ENCODE measurements around the gene STAG1. TPM values are rescaled to one million over a fixed set of nuclear protein-coding genes. Genes with fewer than 3 reads are reported as not detected.

STAG1 gene
- total and polyA plus RNA-seq, 7 experiments from 2014 or later = 18.5 to 50.7 (median 42.0) TPM

GRCh38 chr3:136658946-136659682 lies 93.1 kb downstream of the STAG1 start:
- H3K27me3 ChIP-seq (ENCODE audit: control insufficient read depth in 2 of 2, insufficient read depth in 2 of 2, low read length in 2 of 2) = no peaks in the 10 kb centered on the region
- H3K4me3 Mint-ChIP-seq = peak overlapping the region in 1 of 10 donors; percentile 12
- DNase-seq (no peak), ATAC-seq (no peak)
- no peak overlapping the region for H3K27ac ChIP-seq (ENCODE audit: low read depth, low read length)
- ChIA-PET CTCF (no interaction called here), POLR2A (no interaction called here)
- H3K36me3 Mint-ChIP-seq = peaks cover 0 to 43% (median 30%) of the 10 kb centered on the region in 5 donors
- no peaks in the 10 kb centered on the region for H3K36me3 ChIP-seq (ENCODE audit: control insufficient read depth in 2 of 3, insufficient read depth in 3 of 3, low read length in 3 of 3)
- H3K4me1 Mint-ChIP-seq = peaks cover 0 to 48% (median 43%) of the 10 kb centered on the region in 7 donors
- intact Hi-C loops (cut with micrococcal nuclease) = no loop called here
- H3K4me1 ChIP-seq (ENCODE audit: control insufficient read depth in 2 of 2, insufficient read depth in 2 of 2, low read length in 2 of 2) = peaks cover 0 to 10% of the 10 kb centered on the region in 2 donors
- H3K27me3 Mint-ChIP-seq = no peaks in the 10 kb centered on the region
- H3K9me3 Mint-ChIP-seq = peaks cover 0 to 25% (median 10%) of the 10 kb centered on the region in 11 donors
- H3K27ac Mint-ChIP-seq = no peak overlapping the region
- H3K9me3 ChIP-seq (ENCODE audit: control insufficient read depth in 2 of 3, low read length in 3 of 3) = peaks cover 0 to 3% (median 0%) of the 10 kb centered on the region in 3 experiments
- H3K4me3 ChIP-seq (ENCODE audit: low read length) = no peak overlapping the region

- no peak for DNase-seq
- Mint-ChIP-seq H3K4me1 (peaks cover under 1 to 40% (median 35%) of the 10 kb centered on the region in 7 donors), H3K9me3 (peaks cover 0 to 41% (median 12%) of the 10 kb centered on the region in 11 donors), H3K27me3 (no peaks in the 10 kb centered on the region), H3K27ac (no peak overlapping the region), H3K4me3 (no peak overlapping the region), H3K36me3 (peaks cover 0 to 56% (median 38%) of the 10 kb centered on the region in 5 donors)
- intact Hi-C loops (cut with micrococcal nuclease) = no loop called here
- POLR2A ChIA-PET = no interaction called here
- CTCF ChIA-PET = no interaction called here
- Histone ChIP-seq H3K36me3 (ENCODE audit: control insufficient read depth in 2 of 3, insufficient read depth in 3 of 3, low read length in 3 of 3) (no peaks in the 10 kb centered on the region), H3K27me3 (ENCODE audit: control insufficient read depth in 2 of 2, insufficient read depth in 2 of 2, low read length in 2 of 2) (no peaks in the 10 kb centered on the region), H3K4me3 (ENCODE audit: low read length) (no peak overlapping the region), H3K4me1 (ENCODE audit: control insufficient read depth in 2 of 2, insufficient read depth in 2 of 2, low read length in 2 of 2) (peaks cover 0 to 7% of the 10 kb centered on the region in 2 donors), H3K9me3 (ENCODE audit: control insufficient read depth in 2 of 3, low read length in 3 of 3) (peaks cover 0 to 3% (median 0%) of the 10 kb centered on the region in 3 experiments), H3K27ac (ENCODE audit: low read depth, low read length) (no peak overlapping the region)
- no peak for ATAC-seq
These were observed 94.7 kb downstream of the STAG1 start for GRCh38 chr3:136657526-136657925.

- peaks cover 3 to 32% (median 28%) of the 10 kb centered on the region in 7 donors for H3K4me1 Mint-ChIP-seq
- H3K4me3 Mint-ChIP-seq = no peak overlapping the region
- CTCF ChIA-PET = no interaction called here
- H3K27ac ChIP-seq (ENCODE audit: low read depth, low read length) = no peak overlapping the region
- no peaks in the 10 kb centered on the region for H3K36me3 ChIP-seq (ENCODE audit: control insufficient read depth in 2 of 3, insufficient read depth in 3 of 3, low read length in 3 of 3)
- POLR2A ChIA-PET = no interaction called here
- DNase-seq (no peak), ATAC-seq (no peak)
- H3K27me3 ChIP-seq (ENCODE audit: control insufficient read depth in 2 of 2, insufficient read depth in 2 of 2, low read length in 2 of 2) = no peaks in the 10 kb centered on the region
- H3K27me3 Mint-ChIP-seq = no peaks in the 10 kb centered on the region
- peaks cover 0 to 3% (median 0%) of the 10 kb centered on the region in 3 experiments for H3K9me3 ChIP-seq (ENCODE audit: control insufficient read depth in 2 of 3, low read length in 3 of 3)
- H3K36me3 Mint-ChIP-seq = peaks cover 0 to 48% (median 40%) of the 10 kb centered on the region in 5 donors
- no peak overlapping the region for H3K4me3 ChIP-seq (ENCODE audit: low read length)
- no peak overlapping the region for H3K27ac Mint-ChIP-seq
- no peaks in the 10 kb centered on the region for H3K4me1 ChIP-seq (ENCODE audit: control insufficient read depth in 2 of 2, insufficient read depth in 2 of 2, low read length in 2 of 2)
- intact Hi-C loops (cut with micrococcal nuclease) = no loop called here
- H3K9me3 Mint-ChIP-seq = peaks cover 0 to 44% (median 12%) of the 10 kb centered on the region in 11 donors
These were observed 98.5 kb downstream of the STAG1 start for GRCh38 chr3:136653628-136654027.

- intact Hi-C loops (cut with micrococcal nuclease) = no loop called here
- H3K4me3 Mint-ChIP-seq = peak overlapping the region in 1 of 10 donors; percentile 4
- peaks cover 0 to 40% (median 11%) of the 10 kb centered on the region in 11 donors for H3K9me3 Mint-ChIP-seq
- H3K9me3 ChIP-seq (ENCODE audit: control insufficient read depth in 2 of 3, low read length in 3 of 3) = peaks cover 0 to 3% (median 0%) of the 10 kb centered on the region in 3 experiments
- DNase-seq (no peak), ATAC-seq (no peak)
- no peaks in the 10 kb centered on the region for H3K27me3 Mint-ChIP-seq
- peaks cover 3 to 52% (median 41%) of the 10 kb centered on the region in 5 donors for H3K36me3 Mint-ChIP-seq
- POLR2A ChIA-PET = interaction anchor here (1.0 kb wide), 1 partner anchor 14 kb away, joined by 3 read pairs; no protein-coding TSS in a partner anchor
- no peaks in the 10 kb centered on the region for H3K4me1 ChIP-seq (ENCODE audit: control insufficient read depth in 2 of 2, insufficient read depth in 2 of 2, low read length in 2 of 2)
- H3K27ac ChIP-seq (ENCODE audit: low read depth, low read length) = no peak overlapping the region
- no peaks in the 10 kb centered on the region for H3K27me3 ChIP-seq (ENCODE audit: control insufficient read depth in 2 of 2, insufficient read depth in 2 of 2, low read length in 2 of 2)
- peaks cover 6 to 43% (median 39%) of the 10 kb centered on the region in 7 donors for H3K4me1 Mint-ChIP-seq
- no peaks in the 10 kb centered on the region for H3K36me3 ChIP-seq (ENCODE audit: control insufficient read depth in 2 of 3, insufficient read depth in 3 of 3, low read length in 3 of 3)
- CTCF ChIA-PET = no interaction called here
- H3K4me3 ChIP-seq (ENCODE audit: low read length) = no peak overlapping the region
- peak overlapping the region in 2 of 9 donors; percentile 11 to 46 for H3K27ac Mint-ChIP-seq
These were observed 100.6 kb downstream of the STAG1 start for GRCh38 chr3:136651581-136651980.

GRCh38 chr3:136650461-136650860 lies 101.7 kb downstream of the STAG1 start:
- peak overlapping the region in 1 of 9 donors; percentile 69 for H3K27ac Mint-ChIP-seq
- CTCF ChIA-PET = no interaction called here

GRCh38 chr3:136645915-136646314 lies 106.3 kb downstream of the STAG1 start:
- H3K4me3 Mint-ChIP-seq = peak overlapping the region in 1 of 10 donors; percentile 28
- no peak for DNase-seq
- intact Hi-C loops (cut with micrococcal nuclease) = no loop called here

More at GRCh38 chr3:136650461-136650860, 101.7 kb downstream of the STAG1 start:
- H3K36me3 ChIP-seq (ENCODE audit: control insufficient read depth in 2 of 3, insufficient read depth in 3 of 3, low read length in 3 of 3) = no peaks in the 10 kb centered on the region
- peaks cover 14 to 54% (median 49%) of the 10 kb centered on the region in 7 donors for H3K4me1 Mint-ChIP-seq
- peaks cover 0 to 3% (median 0%) of the 10 kb centered on the region in 3 experiments for H3K9me3 ChIP-seq (ENCODE audit: control insufficient read depth in 2 of 3, low read length in 3 of 3)
- H3K27ac ChIP-seq (ENCODE audit: low read depth, low read length) = no peak overlapping the region
- H3K9me3 Mint-ChIP-seq = peaks cover 0 to 33% (median 11%) of the 10 kb centered on the region in 11 donors
- intact Hi-C loops (cut with micrococcal nuclease) = no loop called here
- H3K4me3 Mint-ChIP-seq = peak overlapping the region in 1 of 10 donors; percentile 20
- no peaks in the 10 kb centered on the region for H3K27me3 ChIP-seq (ENCODE audit: control insufficient read depth in 2 of 2, insufficient read depth in 2 of 2, low read length in 2 of 2)
- POLR2A ChIA-PET = no interaction called here
- H3K27me3 Mint-ChIP-seq = no peaks in the 10 kb centered on the region
- H3K4me3 ChIP-seq (ENCODE audit: low read length) = no peak overlapping the region
- DNase-seq (no peak), ATAC-seq (no peak)
- H3K4me1 ChIP-seq (ENCODE audit: control insufficient read depth in 2 of 2, insufficient read depth in 2 of 2, low read length in 2 of 2) = peaks cover 0 to under 1% of the 10 kb centered on the region in 2 donors
- H3K36me3 Mint-ChIP-seq = peaks cover 3 to 50% (median 38%) of the 10 kb centered on the region in 5 donors

More at GRCh38 chr3:136645915-136646314, 106.3 kb downstream of the STAG1 start:
- H3K36me3 ChIP-seq (ENCODE audit: control insufficient read depth in 2 of 3, insufficient read depth in 3 of 3, low read length in 3 of 3) = no peaks in the 10 kb centered on the region
- ChIA-PET CTCF (no interaction called here), POLR2A (no interaction called here)
- Mint-ChIP-seq H3K27me3 (no peaks in the 10 kb centered on the region), H3K36me3 (peaks cover 3 to 42% (median 25%) of the 10 kb centered on the region in 5 donors), H3K27ac (peak overlapping the region in 3 of 9 donors; percentile 3 to 54 (median 21)), H3K9me3 (peaks cover 0 to 3% (median 0%) of the 10 kb centered on the region in 11 donors), H3K4me1 (peaks cover 14 to 61% (median 55%) of the 10 kb centered on the region in 7 donors)
- H3K4me3 ChIP-seq (ENCODE audit: low read length) = no peak overlapping the region
- peaks cover 0 to 11% of the 10 kb centered on the region in 2 donors for H3K4me1 ChIP-seq (ENCODE audit: control insufficient read depth in 2 of 2, insufficient read depth in 2 of 2, low read length in 2 of 2)
- no peaks in the 10 kb centered on the region for H3K9me3 ChIP-seq (ENCODE audit: control insufficient read depth in 2 of 3, low read length in 3 of 3)
- H3K27ac ChIP-seq (ENCODE audit: low read depth, low read length) = no peak overlapping the region
- ATAC-seq = no peak
- H3K27me3 ChIP-seq (ENCODE audit: control insufficient read depth in 2 of 2, insufficient read depth in 2 of 2, low read length in 2 of 2) = no peaks in the 10 kb centered on the region
